Measurements from ENCODE around the gene ADAMTS6. TPM values are rescaled to one million over a fixed set of nuclear protein-coding genes. Genes with fewer than 3 reads are reported as not detected.

The ADAMTS6 gene
- total and polyA plus RNA-seq, 2 experiments from 2014 or later = 0.78 to 2.0 TPM

GRCh38 chr5:65137631-65138030, 344.1 kb downstream of the ADAMTS6 start:
- Histone ChIP-seq H3K79me2 (replicated peaks; ENCODE audit: insufficient read depth) (no peaks in the 10 kb centered on the region), H3K36me3 (ENCODE audit: insufficient read depth) (no peaks in the 10 kb centered on the region), H3K4me1 (ENCODE audit: insufficient read depth) (peaks cover 16% of the 10 kb centered on the region), H3K27ac (ENCODE audit: low read depth) (no peak overlapping the region), H3K9me2 (ENCODE audit: insufficient read depth) (peaks cover 8% of the 10 kb centered on the region), H3K27me3 (ENCODE audit: insufficient read depth) (no peaks in the 10 kb centered on the region), H3K4me2 (no peak overlapping the region), H3K4me3 (no peak overlapping the region), H2AFZ (0 out of 2 replicates have a peak overlapping the region, but pooled peaks have one; percentile 64), H3F3A (replicated peaks; ENCODE audit: low read depth) (no peaks in the 10 kb centered on the region), H4K20me1 (replicated peaks; ENCODE audit: insufficient read depth) (no peaks in the 10 kb centered on the region)
- Mint-ChIP-seq H3K27ac (no peak overlapping the region), H3K4me1 (peaks cover 27% of the 10 kb centered on the region), H3K4me3 (no peak overlapping the region), H3K9me3 (no peaks in the 10 kb centered on the region), H3K27me3 (ENCODE audit: insufficient read depth, low read depth, poor library complexity) (no peaks in the 10 kb centered on the region), H3K36me3 (ENCODE audit: low read depth) (peaks cover 5% of the 10 kb centered on the region; the same call in 1 of the 3 replicates)
- ATAC-seq (no peak), DNase-seq (ENCODE audit: low spot score) (no peak)
- no peak for TF ChIP-seq STAT1 (IDR thresholded peaks at IDR 0.05; ENCODE audit: unreplicated experiment)
- TF ChIP-seq, protein P1, sequence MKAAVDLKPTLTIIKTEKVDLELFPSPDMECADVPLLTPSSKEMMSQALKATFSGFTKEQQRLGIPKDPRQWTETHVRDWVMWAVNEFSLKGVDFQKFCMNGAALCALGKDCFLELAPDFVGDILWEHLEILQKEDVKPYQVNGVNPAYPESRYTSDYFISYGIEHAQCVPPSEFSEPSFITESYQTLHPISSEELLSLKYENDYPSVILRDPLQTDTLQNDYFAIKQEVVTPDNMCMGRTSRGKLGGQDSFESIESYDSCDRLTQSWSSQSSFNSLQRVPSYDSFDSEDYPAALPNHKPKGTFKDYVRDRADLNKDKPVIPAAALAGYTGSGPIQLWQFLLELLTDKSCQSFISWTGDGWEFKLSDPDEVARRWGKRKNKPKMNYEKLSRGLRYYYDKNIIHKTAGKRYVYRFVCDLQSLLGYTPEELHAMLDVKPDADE (IDR thresholded peaks at IDR 0.05) = no peak
- no peak for TF ChIP-seq JUNB (IDR thresholded peaks at IDR 0.05; ENCODE audit: unreplicated experiment)
- no peak for TF ChIP-seq POLR2AphosphoS5 (IDR thresholded peaks at IDR 0.05; ENCODE audit: low read depth)
- no peak for TF ChIP-seq EZH2phosphoT487 (IDR thresholded peaks at IDR 0.05; ENCODE audit: unreplicated experiment)
- TF ChIP-seq, protein P2, sequence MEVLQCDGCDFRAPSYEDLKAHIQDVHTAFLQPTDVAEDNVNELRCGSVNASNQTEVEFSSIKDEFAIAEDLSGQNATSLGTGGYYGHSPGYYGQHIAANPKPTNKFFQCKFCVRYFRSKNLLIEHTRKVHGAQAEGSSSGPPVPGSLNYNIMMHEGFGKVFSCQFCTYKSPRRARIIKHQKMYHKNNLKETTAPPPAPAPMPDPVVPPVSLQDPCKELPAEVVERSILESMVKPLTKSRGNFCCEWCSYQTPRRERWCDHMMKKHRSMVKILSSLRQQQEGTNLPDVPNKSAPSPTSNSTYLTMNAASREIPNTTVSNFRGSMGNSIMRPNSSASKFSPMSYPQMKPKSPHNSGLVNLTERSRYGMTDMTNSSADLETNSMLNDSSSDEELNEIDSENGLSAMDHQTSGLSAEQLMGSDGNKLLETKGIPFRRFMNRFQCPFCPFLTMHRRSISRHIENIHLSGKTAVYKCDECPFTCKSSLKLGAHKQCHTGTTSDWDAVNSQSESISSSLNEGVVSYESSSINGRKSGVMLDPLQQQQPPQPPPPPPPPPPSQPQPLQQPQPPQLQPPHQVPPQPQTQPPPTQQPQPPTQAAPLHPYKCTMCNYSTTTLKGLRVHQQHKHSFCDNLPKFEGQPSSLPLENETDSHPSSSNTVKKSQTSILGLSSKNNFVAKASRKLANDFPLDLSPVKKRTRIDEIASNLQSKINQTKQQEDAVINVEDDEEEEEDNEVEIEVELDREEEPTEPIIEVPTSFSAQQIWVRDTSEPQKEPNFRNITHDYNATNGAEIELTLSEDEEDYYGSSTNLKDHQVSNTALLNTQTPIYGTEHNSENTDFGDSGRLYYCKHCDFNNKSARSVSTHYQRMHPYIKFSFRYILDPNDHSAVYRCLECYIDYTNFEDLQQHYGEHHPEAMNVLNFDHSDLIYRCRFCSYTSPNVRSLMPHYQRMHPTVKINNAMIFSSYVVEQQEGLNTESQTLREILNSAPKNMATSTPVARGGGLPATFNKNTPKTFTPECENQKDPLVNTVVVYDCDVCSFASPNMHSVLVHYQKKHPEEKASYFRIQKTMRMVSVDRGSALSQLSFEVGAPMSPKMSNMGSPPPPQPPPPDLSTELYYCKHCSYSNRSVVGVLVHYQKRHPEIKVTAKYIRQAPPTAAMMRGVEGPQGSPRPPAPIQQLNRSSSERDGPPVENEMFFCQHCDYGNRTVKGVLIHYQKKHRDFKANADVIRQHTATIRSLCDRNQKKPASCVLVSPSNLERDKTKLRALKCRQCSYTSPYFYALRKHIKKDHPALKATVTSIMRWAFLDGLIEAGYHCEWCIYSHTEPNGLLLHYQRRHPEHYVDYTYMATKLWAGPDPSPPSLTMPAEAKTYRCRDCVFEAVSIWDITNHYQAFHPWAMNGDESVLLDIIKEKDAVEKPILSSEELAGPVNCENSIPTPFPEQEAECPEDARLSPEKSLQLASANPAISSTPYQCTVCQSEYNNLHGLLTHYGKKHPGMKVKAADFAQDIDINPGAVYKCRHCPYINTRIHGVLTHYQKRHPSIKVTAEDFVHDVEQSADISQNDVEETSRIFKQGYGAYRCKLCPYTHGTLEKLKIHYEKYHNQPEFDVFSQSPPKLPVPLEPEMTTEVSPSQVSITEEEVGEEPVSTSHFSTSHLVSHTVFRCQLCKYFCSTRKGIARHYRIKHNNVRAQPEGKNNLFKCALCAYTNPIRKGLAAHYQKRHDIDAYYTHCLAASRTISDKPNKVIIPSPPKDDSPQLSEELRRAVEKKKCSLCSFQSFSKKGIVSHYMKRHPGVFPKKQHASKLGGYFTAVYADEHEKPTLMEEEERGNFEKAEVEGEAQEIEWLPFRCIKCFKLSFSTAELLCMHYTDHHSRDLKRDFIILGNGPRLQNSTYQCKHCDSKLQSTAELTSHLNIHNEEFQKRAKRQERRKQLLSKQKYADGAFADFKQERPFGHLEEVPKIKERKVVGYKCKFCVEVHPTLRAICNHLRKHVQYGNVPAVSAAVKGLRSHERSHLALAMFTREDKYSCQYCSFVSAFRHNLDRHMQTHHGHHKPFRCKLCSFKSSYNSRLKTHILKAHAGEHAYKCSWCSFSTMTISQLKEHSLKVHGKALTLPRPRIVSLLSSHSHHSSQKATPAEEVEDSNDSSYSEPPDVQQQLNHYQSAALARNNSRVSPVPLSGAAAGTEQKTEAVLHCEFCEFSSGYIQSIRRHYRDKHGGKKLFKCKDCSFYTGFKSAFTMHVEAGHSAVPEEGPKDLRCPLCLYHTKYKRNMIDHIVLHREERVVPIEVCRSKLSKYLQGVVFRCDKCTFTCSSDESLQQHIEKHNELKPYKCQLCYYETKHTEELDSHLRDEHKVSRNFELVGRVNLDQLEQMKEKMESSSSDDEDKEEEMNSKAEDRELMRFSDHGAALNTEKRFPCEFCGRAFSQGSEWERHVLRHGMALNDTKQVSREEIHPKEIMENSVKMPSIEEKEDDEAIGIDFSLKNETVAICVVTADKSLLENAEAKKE (CRISPR knock-in tag; IDR thresholded peaks at IDR 0.05) = no peak

All from GM23338 (cell line).